GM19467 (cell line): Measurements from ENCODE around the gene PLB1.

Experiments used
- ATAC-seq: cut with Tn5 transposase; IDR thresholded peaks from one replicate; pipeline ENCODE4 v1.9.1; 2021; ENCODE audit warnings: mild to moderate bottlenecking, moderate library complexity; ENCODE audit not compliant: unreplicated experiment

PLB1 gene

GRCh38 chr2:28639092-28639691 is 143.3 kb downstream of the PLB1 start:
- ATAC-seq = no peak

- no peak for ATAC-seq
Observed at GRCh38 chr2:28639836-28640235, 144.0 kb downstream of the PLB1 start.

GRCh38 chr2:28640260-28640907 is 144.5 kb downstream of the PLB1 start:
- no peak for ATAC-seq

- ATAC-seq = no peak
Observed at GRCh38 chr2:28640908-28641300, 145.0 kb downstream of the PLB1 start.

GRCh38 chr2:28642796-28643195 is 146.9 kb downstream of the PLB1 start:
- ATAC-seq = no peak

GRCh38 chr2:28643327-28643726 is 147.5 kb downstream of the PLB1 start:
- ATAC-seq = no peak

- ATAC-seq = no peak
Observed at GRCh38 chr2:28643911-28644334, 148.1 kb downstream of the PLB1 start.

GRCh38 chr2:28644760-28645159 is 148.9 kb downstream of the PLB1 start:
- no peak for ATAC-seq

GRCh38 chr2:28645553-28645952 is 149.7 kb downstream of the PLB1 start:
- ATAC-seq = no peak

GRCh38 chr2:28647682-28648081 is 151.8 kb downstream of the PLB1 start:
- no peak for ATAC-seq

- no peak for ATAC-seq
Observed at GRCh38 chr2:28648147-28648546, 152.3 kb downstream of the PLB1 start.

GRCh38 chr2:28648671-28649395 is 153.0 kb downstream of the PLB1 start:
- ATAC-seq = no peak

- no peak for ATAC-seq
Observed at GRCh38 chr2:28649481-28650265, 153.8 kb downstream of the PLB1 start.

GRCh38 chr2:28650266-28650584 is 154.4 kb downstream of the PLB1 start:
- ATAC-seq = no peak

- no peak for ATAC-seq
Observed at GRCh38 chr2:28652217-28652616, 156.4 kb downstream of the PLB1 start.

- ATAC-seq = no peak
Observed at GRCh38 chr2:28653892-28654662, 158.2 kb downstream of the PLB1 start.

- ATAC-seq = no peak
Observed at GRCh38 chr2:28654663-28655320, 158.9 kb downstream of the PLB1 start.

GRCh38 chr2:28656937-28657615 is 161.2 kb downstream of the PLB1 start:
- ATAC-seq = no peak

GRCh38 chr2:28658369-28658768 is 162.5 kb downstream of the PLB1 start:
- no peak for ATAC-seq

GRCh38 chr2:28659127-28659526 is 163.3 kb downstream of the PLB1 start:
- ATAC-seq = no peak
